NCI-H1417 (cell line): ENCODE data around the gene STYXL1.

Experiments
- DNase-seq, 3 experiments: peaks; one replicate each; lab custom pipeline; 2025; lab: John Stamatoyannopoulos, UW

STYXL1 gene

GRCh38 chr7:75980430-75981202 is 67.2 kb downstream of the STYXL1 start:
- DNase-seq, result no peak

- DNase-seq, result no peak
Observed at GRCh38 chr7:75979759-75980429, 67.9 kb downstream of the STYXL1 start.

- no peak for DNase-seq
Observed at GRCh38 chr7:75977743-75978142, 70.1 kb downstream of the STYXL1 start.

GRCh38 chr7:75971961-75972763 is 75.6 kb downstream of the STYXL1 start:
- no peak for DNase-seq

DNA sequence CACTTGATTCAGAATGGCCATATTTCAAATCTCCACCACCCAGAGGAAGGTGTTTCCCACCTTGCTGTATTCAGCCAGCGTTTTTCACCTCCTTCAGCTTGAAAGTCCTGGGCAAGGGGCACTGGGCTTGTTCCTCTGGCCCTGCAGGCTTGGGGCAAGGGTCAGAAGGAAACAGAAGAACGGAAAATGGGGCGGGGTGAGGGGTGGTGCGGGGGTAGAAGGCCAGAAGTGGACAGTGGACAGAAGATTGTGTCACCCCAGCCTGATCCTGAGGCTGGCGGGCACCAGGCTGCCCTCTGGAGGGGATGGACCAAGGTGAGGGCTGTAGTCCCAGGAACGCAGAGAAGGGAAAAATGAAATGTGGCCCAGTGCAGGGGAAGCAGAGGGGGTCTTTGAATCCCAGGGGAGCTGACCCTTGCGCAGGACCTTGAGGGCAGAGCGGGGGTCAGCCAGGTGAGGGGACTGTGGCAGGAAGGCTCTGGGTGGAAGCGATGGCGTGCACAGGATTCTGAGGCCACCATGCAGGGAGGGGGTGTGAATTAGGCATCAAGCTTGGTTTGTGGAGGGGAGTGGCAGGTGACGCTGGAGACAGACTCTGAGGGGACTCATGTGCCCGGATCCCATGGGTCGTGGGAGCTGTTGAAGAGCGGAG is 76.4 kb downstream of the STYXL1 start:
- DNase-seq, result no peak

DNA sequence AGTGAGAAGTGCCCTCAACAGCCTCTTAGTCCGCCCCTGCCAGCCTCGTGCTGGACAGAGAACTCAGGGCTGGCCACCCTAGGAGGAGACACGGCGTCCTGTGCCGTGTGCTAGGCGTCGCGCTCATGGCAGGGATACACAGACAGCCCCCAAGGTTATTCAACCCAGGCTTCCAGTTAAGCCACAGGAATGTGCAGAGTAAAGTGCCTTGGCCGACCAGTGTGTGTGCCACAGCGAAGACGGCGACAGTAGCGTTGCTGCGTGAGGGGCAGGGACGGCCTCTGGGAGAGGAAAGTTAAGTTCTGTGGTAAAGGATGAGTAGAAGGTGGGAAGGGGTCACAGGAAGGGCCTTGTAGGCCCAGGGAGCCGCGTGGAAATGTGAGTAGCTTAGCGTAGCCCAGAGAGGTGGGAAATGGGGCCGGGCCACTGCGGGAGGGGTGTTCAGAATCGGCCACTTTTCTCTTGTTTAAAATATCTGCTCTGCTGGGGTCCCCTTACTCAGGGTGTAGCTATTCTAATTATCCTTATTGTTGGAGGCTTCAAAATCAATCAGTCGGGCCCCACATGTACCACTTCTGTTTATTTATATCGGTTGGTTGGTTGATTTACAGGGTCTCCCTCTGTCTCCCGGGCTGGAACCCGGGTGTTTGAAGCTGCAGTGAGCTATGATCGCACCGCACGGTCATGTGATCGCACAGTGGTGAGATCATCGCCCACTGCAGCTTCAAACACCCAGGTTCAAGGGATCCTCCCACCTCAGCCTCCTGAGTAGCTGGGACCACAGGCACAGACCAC is 77.9 kb downstream of the STYXL1 start:
- no peak for DNase-seq

- no peak for DNase-seq
Observed at GRCh38 chr7:75969182-75969581, 78.6 kb downstream of the STYXL1 start.

DNA sequence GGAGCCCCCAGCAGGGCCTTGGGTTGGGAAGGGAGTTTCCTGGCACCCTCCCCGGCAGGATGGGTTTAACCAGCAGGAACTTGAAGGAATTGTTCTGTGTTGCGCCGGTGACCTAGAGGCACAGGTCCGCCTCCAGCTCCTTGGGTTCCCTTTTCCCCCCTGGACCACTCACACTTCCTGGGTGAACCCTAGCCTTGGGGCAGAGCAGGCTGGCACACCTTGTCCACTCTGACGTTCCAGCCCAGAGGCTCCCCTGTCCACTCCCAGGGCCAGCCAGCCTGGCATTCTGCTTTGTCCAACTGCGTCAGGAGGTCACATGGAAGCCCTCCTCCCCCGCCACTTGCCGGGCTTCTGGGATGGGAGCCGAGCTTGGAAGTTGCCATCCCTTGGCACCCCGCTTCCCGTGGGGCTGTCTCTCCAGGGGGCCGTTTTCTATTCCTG is 79.2 kb downstream of the STYXL1 start:
- no peak for DNase-seq

- DNase-seq, result no peak
Observed at GRCh38 chr7:75968012-75968411, 79.8 kb downstream of the STYXL1 start.

DNA sequence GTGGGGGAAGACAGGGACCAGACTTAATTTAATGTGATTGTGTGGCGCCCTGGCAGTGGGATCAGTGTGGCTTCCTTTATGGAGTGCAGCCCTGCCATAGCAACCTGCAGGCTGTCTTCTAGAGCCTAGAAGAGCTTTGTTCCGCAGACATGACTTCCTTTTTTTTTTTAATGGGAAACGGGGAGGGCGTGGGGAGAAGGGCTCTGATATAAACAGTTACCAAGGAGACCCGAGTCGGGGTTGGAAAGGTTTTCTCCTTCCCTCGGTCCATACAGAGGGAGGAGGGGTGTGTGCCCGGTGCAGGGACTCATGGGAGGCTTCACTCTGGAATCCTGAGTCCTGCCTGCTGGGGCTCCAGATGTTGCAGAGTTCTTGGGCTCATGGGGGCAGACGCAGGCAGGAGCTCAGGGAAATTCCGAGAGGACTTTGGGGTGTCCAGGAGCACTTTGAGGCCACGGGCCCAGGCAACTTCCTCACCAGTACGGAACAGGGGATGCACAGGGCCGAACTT is 80.3 kb downstream of the STYXL1 start:
- peak; percentile 70 to 90 (median 77) for DNase-seq

- no peak for DNase-seq
Observed at GRCh38 chr7:75967055-75967454, 80.7 kb downstream of the STYXL1 start.

DNA sequence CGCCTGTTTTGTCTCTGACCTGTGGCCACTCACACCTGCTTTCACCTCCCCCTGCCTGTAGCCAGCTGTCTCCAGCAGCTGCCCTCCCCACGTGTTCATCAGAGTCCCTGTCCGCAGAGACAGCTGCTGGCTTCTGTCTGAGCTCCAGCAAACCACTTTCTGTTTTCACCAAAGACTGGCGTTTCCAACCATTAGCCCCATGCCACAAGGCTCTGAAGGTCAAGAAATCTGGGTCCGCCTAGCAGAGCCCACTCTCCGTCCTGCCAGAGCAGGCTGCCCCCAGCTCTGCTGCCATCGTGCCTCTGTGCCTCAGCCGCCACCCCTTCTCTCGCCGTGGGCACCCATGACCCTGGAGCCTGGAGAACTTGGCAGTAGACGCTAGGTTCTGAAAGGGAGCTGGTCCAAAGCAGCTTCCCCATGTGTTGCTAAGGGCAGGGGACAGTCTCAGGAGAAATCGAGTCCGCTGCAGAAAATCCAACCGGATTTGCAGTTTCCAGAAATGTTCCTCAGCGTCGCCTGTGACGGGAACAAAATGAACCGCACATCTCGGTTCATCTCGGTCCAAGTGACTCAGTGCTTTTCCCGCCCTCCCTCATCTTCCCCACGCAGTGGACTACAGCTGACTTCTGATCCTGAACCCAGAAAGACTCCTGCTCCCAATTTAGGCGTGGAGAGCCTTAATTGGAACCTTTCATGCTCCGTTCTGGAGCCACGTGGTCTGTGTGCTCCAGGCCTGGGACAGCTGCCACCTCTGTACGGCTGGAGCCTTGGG is 81.4 kb downstream of the STYXL1 start:
- DNase-seq, result peak; percentile 75 to 91 (median 83)

- peak in 1 of 3 experiments; percentile 75 for DNase-seq
Observed at GRCh38 chr7:75965617-75966016, 82.2 kb downstream of the STYXL1 start.

DNA sequence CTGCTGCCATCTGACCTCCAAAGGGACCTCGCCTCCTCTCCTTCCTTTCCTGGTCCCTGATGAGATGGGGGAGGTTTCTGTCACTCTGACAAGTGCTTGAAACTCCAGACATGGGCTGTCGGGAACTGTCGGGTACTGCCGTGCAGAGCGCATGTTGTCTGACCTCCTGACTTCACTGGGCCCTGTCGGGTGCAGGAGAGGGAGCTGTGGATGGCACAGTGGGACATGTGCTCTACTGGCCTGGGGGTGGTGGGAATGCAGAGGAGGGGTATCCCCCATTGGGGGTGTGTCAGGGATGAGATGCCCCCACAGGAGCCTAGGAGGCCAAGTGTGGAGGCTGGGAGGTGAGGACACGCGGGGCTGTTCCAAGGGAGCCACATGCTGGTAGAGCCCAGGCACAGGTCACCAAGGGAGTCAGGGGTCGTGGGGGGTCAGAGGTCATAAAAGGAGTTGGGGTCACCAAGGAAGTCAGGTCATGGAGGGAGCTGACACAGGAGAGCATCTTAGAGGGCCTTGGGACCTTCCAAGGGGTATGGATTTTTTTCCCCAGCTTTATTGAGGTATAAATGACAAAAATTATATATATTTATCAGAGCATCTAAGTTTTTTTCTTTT is 84.3 kb downstream of the STYXL1 start:
- DNase-seq, result no peak

GRCh38 chr7:75962607-75963380 is 85.0 kb downstream of the STYXL1 start:
- DNase-seq, result no peak

DNA sequence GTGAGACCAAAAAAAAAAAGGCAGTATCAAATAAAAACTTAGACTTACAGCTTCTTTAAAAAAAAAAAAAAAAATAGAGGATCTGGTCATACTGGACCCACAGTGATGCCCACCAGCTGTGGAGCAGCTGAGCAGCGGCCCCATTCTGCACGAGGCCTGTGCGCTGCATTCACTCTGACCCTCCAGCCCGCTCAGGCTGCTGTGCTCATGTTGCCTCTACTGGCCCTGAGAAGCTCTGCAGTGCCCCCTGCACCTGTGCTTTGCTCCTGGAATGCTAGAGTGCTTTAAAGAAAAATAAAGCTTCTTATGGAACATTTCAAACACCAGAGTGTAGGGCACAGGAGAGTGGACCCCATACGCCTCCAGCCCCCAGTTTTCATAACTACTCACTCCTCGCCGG is 86.6 kb downstream of the STYXL1 start:
- no peak for DNase-seq

DNA sequence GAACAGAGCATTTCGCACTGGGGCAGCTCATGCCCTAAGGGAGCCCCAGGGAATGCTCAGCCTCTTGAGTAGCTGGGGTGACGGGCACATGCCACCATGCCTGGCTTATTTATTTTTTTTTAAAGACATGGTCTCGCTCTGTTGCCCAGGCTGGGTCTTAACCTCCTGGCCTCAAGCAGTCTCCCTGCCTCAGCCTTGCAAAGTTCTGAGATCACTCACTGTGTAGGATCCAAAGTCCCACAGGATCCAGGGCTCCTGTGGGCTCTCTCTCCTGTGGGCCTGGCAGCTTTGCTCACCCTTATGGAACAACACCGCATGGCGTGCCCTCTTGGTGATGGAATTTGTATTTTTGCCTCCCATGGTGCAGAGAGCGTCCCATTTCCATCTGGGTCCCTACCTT is 87.4 kb downstream of the STYXL1 start:
- no peak for DNase-seq

GRCh38 chr7:75958802-75959543 is 88.8 kb downstream of the STYXL1 start:
- DNase-seq, result no peak
